G401 (cell line): Measurements from ENCODE around the gene CAMTA1. TPM values are rescaled to one million over a fixed set of nuclear protein-coding genes. Genes with fewer than 3 reads are reported as not detected.
A peak's percentile ranks its signal among the peaks of the same experiment; 100 is the strongest.

Experiments
- DNase-seq: peaks from one replicate; pipeline ENCODE4 v3.0.0-alpha.2; 2015; ENCODE audit warnings: low spot score
- in situ Hi-C: cut with HindIII; loops from 2 replicates; pipeline ENCODE4 v1.10.0; 2016; ENCODE audit warnings: low sequenced_read_pairs, mixed read lengths
- total RNA-seq: library from RNA; depleted of rRNA; stranded (reverse); fragments of >200 nt; shearing (Covaris generic); gene quantifications from 2 replicates; pipeline ENCODE4 v1.2.3, GENCODE V29; 2014

CAMTA1 gene
- total RNA-seq, 1 experiment from 2014 or later, result 137 TPM

GRCh38 chr1:6961905-6962477 is 176.7 kb downstream of the CAMTA1 start:
- DNase-seq, result no peak
- in situ Hi-C loops, result no loop called here

GRCh38 chr1:6962478-6962995 is 177.3 kb downstream of the CAMTA1 start:
- DNase-seq, result peak; percentile 55
- in situ Hi-C loops, result no loop called here

- in situ Hi-C loops, result no loop called here
- no peak for DNase-seq
These were observed 178.0 kb downstream of the CAMTA1 start for GRCh38 chr1:6962996-6963911.

GRCh38 chr1:6963912-6964307 is 178.7 kb downstream of the CAMTA1 start:
- in situ Hi-C loops, result no loop called here
- no peak for DNase-seq

- DNase-seq, result no peak
- in situ Hi-C loops, result no loop called here
These were observed 180.1 kb downstream of the CAMTA1 start for GRCh38 chr1:6965083-6965934.

- no peak for DNase-seq
- in situ Hi-C loops, result no loop called here
These were observed 180.6 kb downstream of the CAMTA1 start for GRCh38 chr1:6965935-6966241.

GRCh38 chr1:6966326-6966725 is 181.1 kb downstream of the CAMTA1 start:
- DNase-seq, result no peak
- in situ Hi-C loops, result no loop called here

- DNase-seq, result no peak
- in situ Hi-C loops, result no loop called here
These were observed 182.3 kb downstream of the CAMTA1 start for GRCh38 chr1:6967431-6968111.

- no peak for DNase-seq
These were observed 183.9 kb downstream of the CAMTA1 start for GRCh38 chr1:6969106-6969505.

GRCh38 chr1:6969762-6970161 is 184.5 kb downstream of the CAMTA1 start:
- in situ Hi-C loops, result no loop called here
- no peak for DNase-seq

More at GRCh38 chr1:6969106-6969505, 183.9 kb downstream of the CAMTA1 start:
- in situ Hi-C loops, result no loop called here

GRCh38 chr1:6970221-6970620 is 185.0 kb downstream of the CAMTA1 start:
- in situ Hi-C loops, result no loop called here
- DNase-seq, result no peak

- in situ Hi-C loops, result no loop called here
- no peak for DNase-seq
These were observed 185.8 kb downstream of the CAMTA1 start for GRCh38 chr1:6971048-6971447.

- in situ Hi-C loops, result no loop called here
- no peak for DNase-seq
These were observed 186.4 kb downstream of the CAMTA1 start for GRCh38 chr1:6971699-6972098.

- in situ Hi-C loops, result no loop called here
- DNase-seq, result no peak
These were observed 187.1 kb downstream of the CAMTA1 start for GRCh38 chr1:6972399-6972798.

GRCh38 chr1:6975331-6976043 is 190.2 kb downstream of the CAMTA1 start:
- in situ Hi-C loops, result no loop called here
- DNase-seq, result no peak

GRCh38 chr1:6976044-6976375 is 190.8 kb downstream of the CAMTA1 start:
- no peak for DNase-seq
- in situ Hi-C loops, result no loop called here

- in situ Hi-C loops, result no loop called here
- no peak for DNase-seq
These were observed 193.9 kb downstream of the CAMTA1 start for GRCh38 chr1:6979003-6979613.

GRCh38 chr1:6981595-6981994 is 196.3 kb downstream of the CAMTA1 start:
- in situ Hi-C loops, result no loop called here

More at GRCh38 chr1:6981595-6981994, 196.3 kb downstream of the CAMTA1 start:
- DNase-seq, result no peak
